Subcutaneous adipose tissue (tissue), 4 donors: ENCODE results near the gene KLHDC7B. TPM values are rescaled to one million over a fixed set of nuclear protein-coding genes. Genes with fewer than 3 reads are reported as not detected.

Experiments used
- total RNA-seq, 4 donors: library from RNA; depleted of rRNA; stranded (reverse); fragments of >200 nt; gene quantifications; one replicate each; pipeline ENCODE4 v1.1.0, GENCODE V29; 2016
- TF ChIP-seq, protein P1 (sequence below): fragments of 450-650 bp; IDR thresholded peaks from one replicate; pipeline ENCODE4 v1.5.1; 2016; ENCODE audit warnings: low read depth, mild to moderate bottlenecking, control low read depth, antibody characterized with exemption, moderate library complexity

KLHDC7B gene
- total RNA-seq, 4 donors from 2014 or later: not detected

GRCh38 chr22:50528682-50529415 is 16.9 kb upstream of the KLHDC7B start:
- TF ChIP-seq, protein P1, sequence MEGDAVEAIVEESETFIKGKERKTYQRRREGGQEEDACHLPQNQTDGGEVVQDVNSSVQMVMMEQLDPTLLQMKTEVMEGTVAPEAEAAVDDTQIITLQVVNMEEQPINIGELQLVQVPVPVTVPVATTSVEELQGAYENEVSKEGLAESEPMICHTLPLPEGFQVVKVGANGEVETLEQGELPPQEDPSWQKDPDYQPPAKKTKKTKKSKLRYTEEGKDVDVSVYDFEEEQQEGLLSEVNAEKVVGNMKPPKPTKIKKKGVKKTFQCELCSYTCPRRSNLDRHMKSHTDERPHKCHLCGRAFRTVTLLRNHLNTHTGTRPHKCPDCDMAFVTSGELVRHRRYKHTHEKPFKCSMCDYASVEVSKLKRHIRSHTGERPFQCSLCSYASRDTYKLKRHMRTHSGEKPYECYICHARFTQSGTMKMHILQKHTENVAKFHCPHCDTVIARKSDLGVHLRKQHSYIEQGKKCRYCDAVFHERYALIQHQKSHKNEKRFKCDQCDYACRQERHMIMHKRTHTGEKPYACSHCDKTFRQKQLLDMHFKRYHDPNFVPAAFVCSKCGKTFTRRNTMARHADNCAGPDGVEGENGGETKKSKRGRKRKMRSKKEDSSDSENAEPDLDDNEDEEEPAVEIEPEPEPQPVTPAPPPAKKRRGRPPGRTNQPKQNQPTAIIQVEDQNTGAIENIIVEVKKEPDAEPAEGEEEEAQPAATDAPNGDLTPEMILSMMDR: no peak

GRCh38 chr22:50529416-50529896 is 16.2 kb upstream of the KLHDC7B start:
- TF ChIP-seq, protein P1: no peak

DNA sequence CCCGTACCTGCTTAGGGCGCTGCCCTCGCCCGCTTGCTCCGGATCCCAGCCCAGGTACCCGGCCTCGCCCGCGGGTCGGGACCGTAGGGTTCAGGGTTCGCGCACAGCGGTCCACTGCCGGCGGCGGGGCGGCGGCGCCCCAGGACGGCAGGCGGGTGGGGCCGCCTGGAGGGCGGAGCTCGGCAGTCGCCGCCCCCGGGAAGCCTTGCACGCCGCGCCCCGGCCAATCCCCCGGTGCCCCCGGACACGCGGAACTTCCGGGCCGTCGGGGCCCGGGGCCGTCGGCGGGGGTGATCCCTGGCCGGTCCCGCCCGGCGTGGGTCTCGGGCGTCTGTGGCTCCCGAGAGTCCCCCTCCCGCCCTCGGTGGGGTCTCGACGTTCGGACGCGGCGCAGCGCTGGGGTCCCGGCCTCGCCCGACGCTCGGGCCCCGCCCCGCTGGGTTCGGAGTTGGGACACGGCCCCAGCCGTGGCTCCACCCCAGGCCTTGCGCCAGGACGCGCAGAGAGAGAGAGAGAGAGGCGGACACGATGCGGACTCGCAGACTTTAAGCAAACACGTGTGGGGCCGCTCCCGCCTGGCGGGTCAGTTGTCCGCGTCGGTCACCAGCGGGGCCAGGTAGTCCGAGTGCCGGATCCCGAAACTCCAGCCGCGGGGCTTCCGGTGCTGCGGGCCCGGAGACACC is 15.7 kb upstream of the KLHDC7B start, which contains the start of gene TYMP:
TYMP (minus strand) TSS at position 116 of the 683 bp plus-strand sequence. CDS start 303 bp downstream, outside the sequence.
- TF ChIP-seq, protein P1: no peak

GRCh38 chr22:50530580-50530876 is 15.2 kb upstream of the KLHDC7B start:
- TF ChIP-seq, protein P1: no peak

DNA sequence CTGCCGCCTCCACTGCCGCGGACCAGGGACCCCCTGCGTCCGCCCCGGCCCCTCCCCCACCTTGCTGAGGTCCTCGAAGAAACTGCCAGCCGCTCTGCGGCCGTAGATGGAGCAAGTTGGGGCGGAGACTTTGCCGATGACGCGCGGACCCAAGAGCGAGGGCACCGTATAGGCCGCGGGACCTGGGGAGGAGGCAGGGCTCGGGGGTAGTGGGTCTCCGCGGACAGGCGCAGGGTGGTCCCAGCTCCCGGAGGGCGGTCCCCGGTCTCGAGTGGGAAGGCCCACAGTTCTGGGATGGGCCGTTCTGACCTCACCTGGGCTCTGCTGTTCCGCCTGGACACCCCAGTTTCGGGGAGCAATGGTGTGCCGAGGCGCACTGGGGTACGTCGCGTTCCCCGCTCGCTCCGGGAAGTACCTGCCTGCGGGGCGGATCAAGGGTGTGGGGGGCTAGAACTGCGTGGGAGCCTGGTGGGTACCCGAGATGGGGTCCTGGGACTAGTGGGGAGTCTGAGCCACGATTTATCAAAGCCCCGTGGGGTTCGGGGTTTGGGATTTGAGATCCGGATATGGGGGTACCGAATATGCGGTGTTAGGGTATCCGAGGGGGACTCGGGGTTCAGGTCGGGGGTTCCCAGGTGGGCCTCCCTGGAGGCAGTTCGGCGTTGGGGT is 14.7 kb upstream of the KLHDC7B start:
- TF ChIP-seq, protein P1: no peak

- TF ChIP-seq, protein P1: no peak
These were observed 14.1 kb upstream of the KLHDC7B start for GRCh38 chr22:50531546-50531961.
